ENCODE data around the gene SCART1.
"Not testable (repeated sequence)": the region's sequence is repeated elsewhere in the genome, so short reads cannot be mapped to it uniquely, and the experiment has no call there.

Gene SCART1

GRCh38 chr10:133471300-133472109, 17.8 kb downstream of the SCART1 start:
- no peak for DNase-seq (ENCODE audit: low read depth in 2 of 2, low spot score in 1 of 2)

DNA sequence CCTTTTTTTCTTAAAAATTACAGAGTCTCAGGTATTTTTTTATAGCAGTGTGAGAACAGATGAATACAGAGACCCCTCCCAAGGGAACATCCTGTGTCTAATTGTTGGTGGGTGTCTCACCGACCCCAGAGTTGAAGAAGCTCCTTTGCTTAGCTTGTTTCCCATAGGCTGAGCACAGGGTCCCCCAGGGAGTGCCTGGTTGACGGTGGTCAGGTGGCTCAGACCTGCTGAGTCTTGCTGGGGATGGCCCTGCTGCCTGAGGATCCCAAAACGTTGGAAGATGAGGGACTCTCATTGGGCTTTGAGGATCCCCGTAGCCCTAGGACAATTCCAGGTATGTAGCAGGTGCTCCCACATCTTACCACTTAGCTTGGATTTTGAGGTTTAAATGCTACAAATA, 19.5 kb downstream of the SCART1 start:
- no peak for DNase-seq (ENCODE audit: low read depth in 2 of 2, low spot score in 1 of 2)

- no peak for DNase-seq (ENCODE audit: low read depth in 2 of 2, low spot score in 1 of 2)
Measured at GRCh38 chr10:133474027-133474426, 20.3 kb downstream of the SCART1 start.

DNA sequence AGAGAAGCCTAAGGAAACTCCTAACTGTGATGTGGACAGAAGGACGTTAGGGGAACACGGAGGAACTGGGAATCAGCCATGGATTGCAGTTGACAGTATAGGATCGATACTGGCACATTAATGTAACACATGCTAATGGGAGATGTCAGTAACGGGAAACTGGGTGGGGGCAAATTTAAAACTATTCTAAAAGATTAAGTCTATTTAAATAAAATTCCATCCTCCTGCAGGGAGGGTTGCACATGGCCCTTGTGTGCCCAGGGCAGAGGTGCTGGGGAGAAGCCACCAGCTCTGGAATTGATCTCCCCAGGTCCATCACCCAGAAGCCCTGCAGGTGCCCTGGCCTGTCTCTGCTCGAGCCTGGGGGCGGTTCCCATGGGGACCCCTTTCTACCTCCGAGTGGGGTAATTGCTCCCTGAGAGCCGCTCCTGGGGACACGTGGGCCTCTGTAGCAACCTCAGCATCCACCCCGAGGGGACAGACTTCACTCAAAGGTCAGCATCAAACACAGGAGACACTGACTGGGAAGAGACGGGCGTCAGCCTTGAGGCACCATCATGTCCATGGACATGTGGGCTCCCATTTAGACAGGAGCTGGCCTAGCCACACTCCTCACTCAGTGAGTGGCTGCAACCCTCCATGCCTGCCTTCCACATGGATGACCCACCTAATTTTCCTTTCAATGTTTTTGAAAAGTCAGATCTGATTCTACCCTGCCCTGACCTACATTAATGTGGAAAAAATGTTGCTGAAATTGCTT, 21.1 kb downstream of the SCART1 start:
- no peak for DNase-seq (ENCODE audit: low read depth in 2 of 2, low spot score in 1 of 2)

DNA sequence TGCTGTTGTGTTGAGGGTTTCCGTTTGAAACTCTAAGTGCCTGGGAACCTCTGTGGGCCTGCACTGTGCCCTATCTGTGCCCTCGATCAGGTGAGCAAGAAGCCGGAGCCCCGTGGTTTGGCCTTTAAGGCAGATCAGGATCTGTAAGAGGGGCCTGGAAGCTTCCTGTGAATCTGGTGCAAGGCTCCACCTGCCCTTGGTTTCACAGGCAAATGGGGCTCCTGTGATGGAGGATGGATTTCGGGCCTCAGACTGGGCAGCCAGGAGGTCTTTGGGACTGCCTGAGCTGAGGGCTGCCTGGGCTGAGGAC, 21.6 kb downstream of the SCART1 start:
- no peak for DNase-seq (ENCODE audit: low read depth in 2 of 2, low spot score in 1 of 2)

- DNase-seq (ENCODE audit: low read depth in 2 of 2, low spot score in 1 of 2), result no peak
Measured at GRCh38 chr10:133475821-133476640, 22.3 kb downstream of the SCART1 start.

DNA sequence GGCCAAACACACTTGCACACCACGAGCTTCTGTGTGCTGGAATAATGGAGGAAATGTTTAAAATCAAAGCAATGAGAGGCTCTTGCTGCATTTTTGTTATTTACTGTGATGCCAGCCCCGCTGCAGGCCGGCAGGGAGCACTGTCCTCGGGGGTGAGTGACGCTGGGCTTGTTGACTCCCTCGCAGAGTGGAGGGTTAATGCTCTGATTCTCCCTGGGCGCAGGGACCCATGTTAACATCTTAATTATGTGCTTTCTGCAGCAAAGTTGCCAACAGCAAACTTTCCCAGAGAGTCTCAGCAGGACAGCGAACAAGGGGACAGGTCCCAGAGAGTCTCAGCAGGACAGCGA, 22.9 kb downstream of the SCART1 start:
- DNase-seq (ENCODE audit: low read depth in 2 of 2, low spot score in 1 of 2), result no peak

GRCh38 chr10:133481086-133481643, 27.4 kb downstream of the SCART1 start:
- DNase-seq (ENCODE audit: low read depth in 2 of 2, low spot score in 1 of 2), result no peak

- DNase-seq (ENCODE audit: low read depth in 2 of 2, low spot score in 1 of 2), result no peak
Measured at GRCh38 chr10:133481657-133482056, 27.9 kb downstream of the SCART1 start.

DNA sequence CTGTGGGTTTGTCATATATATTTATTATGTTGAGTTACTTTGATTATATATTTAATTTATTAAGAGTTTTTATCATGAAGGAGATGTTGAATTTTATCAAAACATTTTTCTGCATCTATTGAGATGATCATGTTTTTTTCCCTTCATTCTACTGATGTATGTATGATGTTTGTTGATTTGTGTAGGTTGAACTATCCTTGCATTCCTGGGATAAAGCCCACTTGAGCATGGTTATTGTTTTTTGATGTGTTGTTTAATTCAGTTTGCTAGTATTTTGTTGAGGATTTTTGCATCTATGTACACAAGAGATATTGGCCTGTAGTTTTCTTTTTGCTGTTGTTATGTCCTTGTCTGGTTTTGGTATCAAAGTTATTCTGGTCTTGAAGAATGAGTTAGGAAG, 31.1 kb downstream of the SCART1 start:
- no peak for DNase-seq (ENCODE audit: low read depth in 2 of 2, low spot score in 1 of 2)

DNA sequence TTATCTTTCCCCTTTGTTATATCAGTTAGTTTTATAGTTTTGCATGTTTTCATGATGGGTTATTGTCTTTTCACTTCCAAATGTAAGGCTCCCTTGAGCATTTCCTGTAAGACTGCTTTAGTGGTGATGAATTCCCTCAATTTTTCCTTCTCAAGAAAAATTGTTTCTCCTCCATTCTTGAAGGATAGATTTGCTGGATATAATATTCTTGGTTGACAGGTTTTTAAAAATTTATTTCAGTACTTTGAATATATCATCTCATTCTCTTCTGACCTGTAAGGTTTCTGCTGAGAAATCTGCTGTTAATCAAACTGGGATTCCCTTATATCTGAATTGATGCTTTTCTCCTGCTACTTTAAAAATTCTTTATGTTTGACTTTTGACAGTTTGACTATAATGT, 33.3 kb downstream of the SCART1 start:
- no peak for DNase-seq (ENCODE audit: low read depth in 2 of 2, low spot score in 1 of 2)

DNA sequence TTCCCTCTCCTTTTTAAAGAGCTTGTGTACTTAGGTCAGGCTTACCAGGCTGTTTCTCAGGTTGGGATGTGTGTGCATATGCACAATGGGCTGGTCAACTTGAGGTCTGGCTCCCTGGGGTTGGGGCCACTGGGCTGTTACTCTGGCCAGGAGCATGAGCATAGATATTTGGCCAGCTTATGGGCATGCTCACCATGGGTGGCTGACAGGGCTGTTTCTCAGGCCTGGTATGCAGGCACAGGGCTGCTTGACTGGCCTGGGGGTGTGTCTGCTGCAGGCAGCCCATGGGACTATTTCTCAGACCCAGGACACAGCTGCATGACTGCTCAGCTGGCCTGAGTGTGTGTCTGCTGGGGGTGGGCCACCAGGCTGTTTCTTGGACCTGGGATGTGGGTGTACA, 34.6 kb downstream of the SCART1 start:
- no peak for DNase-seq (ENCODE audit: low read depth in 2 of 2, low spot score in 1 of 2)

- no peak for DNase-seq (ENCODE audit: low read depth in 2 of 2, low spot score in 1 of 2)
Measured at GRCh38 chr10:133489816-133490588, 36.3 kb downstream of the SCART1 start.

- DNase-seq (ENCODE audit: low read depth in 2 of 2, low spot score in 1 of 2), result not testable (repeated sequence)
Measured at GRCh38 chr10:133493562-133493961, 39.8 kb downstream of the SCART1 start.

DNA sequence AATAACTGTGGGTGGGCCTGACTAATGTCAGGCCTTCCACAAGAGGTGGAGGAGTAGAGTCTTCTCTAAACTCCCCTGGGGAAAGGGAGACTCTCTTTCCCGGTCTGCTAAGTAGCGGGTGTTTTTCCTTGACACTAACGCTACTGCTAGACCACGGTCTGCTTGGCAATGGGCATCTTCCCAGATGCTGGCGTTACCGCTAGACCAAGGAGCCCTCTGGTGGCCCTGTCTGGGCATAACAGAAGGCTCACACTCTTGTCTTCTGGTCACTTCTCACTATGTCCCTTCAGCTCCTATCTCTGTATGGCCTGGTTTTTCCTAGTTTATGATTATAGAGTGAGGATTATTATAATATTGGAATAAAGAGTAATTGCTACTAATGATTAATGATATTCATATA, 43.6 kb downstream of the SCART1 start:
- DNase-seq (ENCODE audit: low read depth in 2 of 2, low spot score in 1 of 2), result not testable (repeated sequence)

DNA sequence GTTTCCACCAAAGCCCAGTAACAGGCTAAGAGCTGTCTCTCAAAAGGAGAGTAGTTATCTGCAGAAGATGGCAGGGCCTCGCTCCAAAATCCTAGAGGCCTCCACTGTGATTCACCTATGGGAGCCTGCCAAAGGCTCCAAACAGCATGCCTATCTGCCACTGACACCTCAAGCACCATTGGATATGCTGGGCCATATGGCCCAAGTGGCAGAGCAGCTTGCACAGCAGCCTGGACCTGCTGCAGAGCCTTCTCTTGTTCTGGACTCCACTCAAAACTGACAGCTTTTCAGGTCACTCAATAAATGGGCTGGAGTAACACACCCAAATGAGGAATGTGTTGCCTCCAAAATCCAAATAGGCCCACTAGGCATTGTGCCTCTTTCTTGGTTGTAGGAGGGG, 45.4 kb downstream of the SCART1 start:
- not testable (repeated sequence) for DNase-seq (ENCODE audit: low read depth in 2 of 2, low spot score in 1 of 2)

DNA sequence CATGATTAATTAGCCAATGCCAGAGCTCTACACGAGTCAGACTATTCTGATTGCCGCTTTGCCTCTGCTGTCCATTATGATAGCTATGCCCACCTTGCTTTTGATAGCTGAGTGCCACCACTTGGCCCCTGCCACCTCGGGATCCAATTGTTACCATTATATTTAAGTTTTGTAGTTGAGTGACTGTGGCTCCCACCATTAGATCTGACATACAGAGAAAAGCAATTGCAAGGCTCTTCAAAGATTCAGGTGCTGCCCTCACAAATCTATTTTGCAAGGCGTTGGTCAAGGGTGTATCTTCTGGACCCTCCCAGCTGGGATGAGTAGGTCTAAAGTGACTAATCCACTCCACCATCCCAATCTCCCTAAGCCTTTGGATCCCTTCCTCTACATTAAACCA, 47.2 kb downstream of the SCART1 start:
- DNase-seq (ENCODE audit: low read depth in 2 of 2, low spot score in 1 of 2), result not testable (repeated sequence)

- DNase-seq (ENCODE audit: low read depth in 2 of 2, low spot score in 1 of 2), result no peak
Measured at GRCh38 chr10:133509700-133510099, 56.0 kb downstream of the SCART1 start.

DNA sequence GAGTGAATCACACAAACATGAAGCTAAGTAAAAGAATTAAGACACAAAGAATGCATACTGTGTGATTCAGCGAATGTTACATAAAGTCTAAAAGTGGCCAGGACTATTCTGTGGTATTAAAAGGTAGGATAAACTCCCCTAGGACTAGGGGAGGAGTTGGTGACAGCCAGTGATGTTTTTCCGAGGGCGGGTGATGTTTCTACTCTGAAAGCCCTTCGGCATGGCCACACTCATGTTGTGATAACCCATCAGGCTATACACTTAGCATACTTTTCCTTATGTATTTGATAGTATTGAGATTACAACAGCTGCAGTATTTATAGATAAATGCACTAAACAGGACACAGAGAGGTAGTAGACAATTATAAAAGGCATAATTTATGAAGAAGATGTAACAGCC, 57.7 kb downstream of the SCART1 start:
- no peak for DNase-seq (ENCODE audit: low read depth in 2 of 2, low spot score in 1 of 2)

- no peak for DNase-seq (ENCODE audit: low read depth in 2 of 2, low spot score in 1 of 2)
Measured at GRCh38 chr10:133511907-133512528, 58.3 kb downstream of the SCART1 start.

Data from stimulated activated CD8-positive, alpha-beta memory T cell treated with anti-CD3 and anti-CD28 coated beads, Interleukin-4, amount 100 ng/mL, for 4 hours (primary cell).